NCI-H345 treated with DMSO at 0.1 percent for 48 hours (cell line): ENCODE data around the gene CD52.
"Not testable (repeated sequence)": the region's sequence is repeated elsewhere in the genome, so short reads cannot be mapped to it uniquely, and the experiment has no call there.

ENCODE experiments used
- DNase-seq: peaks from one replicate; lab custom pipeline; 2025; ENCODE audit not compliant: unreplicated experiment; lab: John Stamatoyannopoulos, UW

CD52 gene

DNA sequence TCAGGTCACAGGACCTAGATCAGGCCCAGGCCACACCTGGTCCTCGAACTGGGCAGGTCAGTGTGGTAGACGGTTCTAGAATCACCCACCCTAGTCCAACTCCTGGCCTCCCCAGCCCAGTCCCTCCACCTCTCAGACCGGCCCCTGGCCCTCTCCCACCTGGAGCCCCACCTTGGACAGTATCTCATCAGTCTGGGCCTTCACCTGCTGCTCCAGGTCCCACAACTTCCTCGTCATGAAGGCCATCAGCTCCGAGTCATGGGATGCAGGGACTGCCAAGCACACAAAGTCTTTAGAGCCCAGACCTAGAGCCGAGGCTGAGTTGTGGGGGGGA lies 20.0 kb upstream of the CD52 start:
- DNase-seq = no peak

DNA sequence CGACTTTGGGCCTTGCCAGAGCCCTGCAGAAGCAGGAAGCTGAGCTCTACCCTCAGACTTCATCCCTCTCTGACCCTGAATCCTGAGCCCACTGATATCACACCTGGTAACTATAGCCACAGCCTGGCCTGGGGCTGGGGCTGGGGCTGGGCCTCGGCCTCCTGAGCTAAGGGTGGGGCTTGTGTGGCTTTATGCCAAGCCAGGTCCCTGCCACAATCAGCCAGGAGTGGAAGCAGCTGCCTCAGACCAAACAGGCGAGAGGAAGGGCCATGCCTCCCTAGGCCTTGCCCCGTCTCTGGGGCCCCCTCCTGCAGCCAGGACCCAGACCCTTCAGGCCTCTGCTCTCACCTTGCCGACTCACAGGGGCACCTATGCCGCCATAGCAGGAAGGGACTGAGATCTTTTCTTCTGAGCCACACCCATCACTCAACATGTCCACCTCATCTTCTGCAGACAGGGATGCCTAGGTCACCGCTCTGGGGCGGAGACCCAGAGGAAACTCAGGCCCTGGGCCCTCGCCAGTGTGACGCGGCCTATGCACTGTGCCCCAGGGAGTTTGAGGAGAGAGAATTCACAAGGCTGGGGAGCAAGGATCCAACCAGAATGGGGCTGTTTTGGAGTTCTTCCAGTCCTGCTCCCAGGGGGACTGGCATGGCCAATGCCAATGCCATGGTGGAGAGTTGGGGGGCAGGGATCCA lies 17.0 kb upstream of the CD52 start:
- no peak for DNase-seq

DNA sequence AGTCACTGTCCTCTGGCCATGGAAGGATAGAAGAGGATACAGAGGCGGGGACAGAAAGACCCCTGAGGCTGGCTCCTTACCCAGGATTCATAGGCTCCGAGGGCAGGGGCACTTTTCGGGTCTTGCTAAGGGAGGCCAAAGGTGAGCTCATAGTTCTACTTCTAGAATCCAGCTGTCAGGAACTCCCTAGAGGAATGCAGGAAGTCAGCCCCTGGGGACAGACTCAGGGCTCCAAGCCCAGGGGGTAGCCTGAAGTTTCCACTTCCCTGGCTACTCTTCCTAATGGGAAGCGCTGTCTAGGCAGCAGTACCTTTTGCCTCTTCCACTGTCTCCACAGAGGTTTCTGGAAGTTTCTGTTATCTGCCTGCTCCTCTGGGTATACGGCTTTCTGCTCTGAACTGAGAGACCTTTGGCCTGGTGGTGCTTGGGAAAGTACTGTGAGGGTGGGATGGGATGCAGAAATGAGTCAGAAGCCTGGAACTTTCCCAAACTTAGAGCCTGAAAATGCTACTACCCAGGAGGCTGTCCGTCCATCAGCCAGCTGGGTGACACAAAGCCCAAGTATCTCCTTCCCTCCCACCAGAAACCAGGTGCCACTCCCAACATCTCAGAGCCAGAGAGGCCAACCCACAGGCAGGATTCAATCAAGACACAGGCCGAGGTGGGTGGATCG lies 14.9 kb upstream of the CD52 start:
- no peak for DNase-seq

DNA sequence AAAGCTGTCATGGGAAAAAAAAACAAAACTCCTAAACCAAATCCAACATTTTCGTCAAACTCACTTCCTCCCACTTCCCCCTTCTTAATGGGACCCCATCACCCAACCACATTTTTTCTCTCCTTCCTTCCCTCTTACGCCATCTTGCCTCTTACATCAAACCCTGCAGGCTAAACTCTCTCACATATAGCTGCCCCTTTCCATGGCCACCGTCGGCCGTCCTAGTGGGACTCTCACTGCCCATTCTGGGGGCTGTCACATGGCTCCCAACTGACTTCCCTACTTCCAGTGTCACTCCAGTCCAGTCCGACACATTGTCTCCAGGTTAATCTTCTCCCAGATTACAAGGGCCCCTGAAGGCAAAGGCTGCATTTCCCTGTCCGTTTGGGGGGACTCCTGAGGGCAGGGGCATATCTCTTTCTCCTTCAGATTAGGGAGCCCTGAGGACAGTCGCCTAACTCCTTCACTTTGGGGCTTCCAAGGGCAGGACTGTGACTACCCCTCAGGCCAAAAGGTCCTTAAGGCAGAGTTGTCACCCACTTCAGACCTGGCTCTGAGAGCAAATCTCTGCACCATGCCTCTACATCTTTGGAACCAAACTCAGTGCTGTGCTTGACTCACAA lies 12.0 kb upstream of the CD52 start:
- DNase-seq = no peak

DNA sequence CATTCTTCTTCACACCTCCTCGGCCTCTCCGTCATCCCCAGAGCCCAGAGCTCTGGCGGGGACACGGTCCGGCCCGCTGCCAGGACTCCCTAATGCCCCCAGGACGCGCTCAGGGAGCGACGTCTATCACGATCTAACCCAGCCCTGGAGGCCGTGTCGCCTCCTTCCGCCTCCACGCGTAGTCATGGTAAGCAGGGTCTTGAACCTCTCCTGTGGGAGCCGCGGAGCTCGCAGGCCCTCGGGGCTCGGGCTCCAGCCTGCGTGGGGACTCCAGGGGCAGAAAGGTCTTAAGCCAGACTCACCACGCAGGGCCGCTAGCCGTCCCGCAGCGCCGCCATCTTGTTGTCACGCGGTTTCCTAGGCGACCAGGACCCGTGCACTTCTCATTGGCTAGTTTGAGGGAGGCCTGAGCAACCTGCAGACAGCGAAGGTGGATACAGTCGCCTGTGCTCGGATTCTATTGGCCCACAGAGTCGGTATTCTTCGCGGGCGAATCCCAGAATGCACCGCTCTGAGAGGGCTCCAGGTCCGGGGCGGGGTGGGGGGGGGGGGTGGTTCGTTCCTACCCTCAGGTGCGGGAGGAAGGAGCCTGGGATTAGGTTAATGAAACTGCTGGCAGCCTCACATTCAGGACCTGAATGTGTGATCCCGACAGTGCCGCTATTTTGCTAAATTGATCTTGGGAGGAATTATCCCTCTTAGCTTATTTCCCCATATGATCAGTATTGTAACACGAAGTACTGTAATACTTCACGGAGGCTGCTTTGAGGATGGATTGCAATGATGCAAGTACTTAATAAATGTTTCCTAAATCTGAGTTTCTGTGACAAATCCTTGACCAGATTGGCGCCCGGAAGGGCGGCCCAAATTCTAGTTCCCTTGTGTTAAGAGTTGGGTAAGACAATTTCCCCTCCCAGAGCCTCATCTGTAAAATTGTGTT lies 11.2 kb upstream of the CD52 start, which contains the start of gene UBXN11:
TSS of gene UBXN11 (minus strand) at position 347 of the 940 bp plus-strand sequence. CDS start 3,753 bp downstream, outside the sequence.
- DNase-seq = peak; percentile 98

DNA sequence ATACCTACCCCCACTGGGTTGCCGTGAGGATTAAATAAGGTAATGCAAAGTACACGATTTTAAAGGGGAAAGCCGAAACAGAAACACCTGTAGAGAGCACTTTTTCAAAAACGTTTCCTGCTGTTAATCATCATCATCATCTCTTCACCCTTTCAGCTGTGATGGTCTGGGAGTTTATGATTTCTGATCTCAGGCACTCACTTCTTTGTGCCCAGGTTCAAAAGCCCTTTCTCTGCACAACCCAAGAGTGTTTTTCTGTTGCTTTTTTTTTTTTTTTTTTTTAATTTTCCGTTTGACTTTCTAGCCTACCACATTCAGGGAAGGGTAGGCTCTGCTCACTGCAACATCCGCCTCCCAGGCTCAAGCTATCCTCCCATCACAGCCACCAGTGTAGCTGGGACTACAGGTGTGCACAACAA lies 10.4 kb upstream of the CD52 start:
- DNase-seq = no peak

DNA sequence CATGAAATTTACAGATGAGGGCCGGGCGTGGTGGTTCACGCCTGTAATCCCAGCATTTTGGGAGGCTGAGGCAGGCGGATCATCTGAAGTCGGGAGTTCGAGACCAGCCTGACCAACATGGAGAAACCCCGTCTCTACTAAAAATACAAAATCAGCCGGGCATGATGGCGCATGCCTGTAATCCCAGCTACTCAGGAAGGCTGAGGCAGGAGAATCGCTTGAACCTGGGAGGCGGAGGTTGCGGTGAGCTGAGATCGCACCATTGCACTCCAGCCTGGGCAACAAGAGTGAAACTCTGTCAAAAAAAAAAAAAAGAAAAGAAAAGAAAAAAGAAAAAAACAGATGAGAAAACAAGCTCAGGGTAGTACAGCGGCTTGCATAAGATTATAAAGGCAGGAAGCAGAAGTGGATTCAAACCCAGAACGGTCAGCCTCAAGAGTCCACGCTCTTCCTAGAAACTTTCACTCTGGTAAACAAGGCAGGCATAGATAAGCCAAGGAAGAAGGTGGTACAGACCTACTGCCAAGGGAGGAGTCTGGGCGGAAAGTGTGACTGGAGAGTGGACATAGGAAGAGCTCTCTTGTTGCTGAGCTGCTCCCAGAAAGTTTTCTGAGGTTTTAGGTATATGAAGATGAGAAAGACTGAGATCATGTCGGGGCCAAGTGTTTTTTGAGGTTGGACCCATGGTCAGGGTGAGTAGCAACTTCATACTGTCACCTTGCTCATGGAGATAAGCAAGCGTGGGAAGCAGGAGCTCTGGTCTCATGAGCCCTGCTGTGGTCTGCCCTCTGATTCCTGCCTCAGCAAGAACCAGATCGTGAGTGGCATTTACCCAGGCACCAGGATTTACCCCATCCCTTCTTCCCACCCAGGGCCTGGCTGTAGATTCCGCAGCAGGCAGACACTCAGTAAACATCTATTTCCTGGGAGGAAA lies 9.5 kb upstream of the CD52 start:
- DNase-seq = not testable (repeated sequence)

DNA sequence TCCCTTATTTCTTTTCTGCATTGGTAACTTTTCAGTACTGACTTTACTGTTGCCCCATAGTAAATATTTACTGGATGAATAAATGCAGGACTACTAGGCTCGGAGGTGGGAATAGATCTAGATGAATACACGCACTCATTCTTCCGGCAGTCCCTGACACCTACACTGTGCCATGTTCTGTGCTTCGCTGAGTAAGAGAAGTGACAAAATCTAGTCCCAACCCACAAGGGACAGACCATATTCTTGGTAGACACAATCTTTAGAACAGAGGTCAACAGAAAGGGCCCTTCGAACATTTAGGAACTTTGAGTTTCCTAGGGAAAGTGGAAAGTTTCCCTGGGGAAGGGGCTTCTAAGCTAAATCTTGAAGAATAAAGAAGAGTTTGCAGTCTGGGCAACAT lies 3.3 kb upstream of the CD52 start:
- DNase-seq = no peak

DNA sequence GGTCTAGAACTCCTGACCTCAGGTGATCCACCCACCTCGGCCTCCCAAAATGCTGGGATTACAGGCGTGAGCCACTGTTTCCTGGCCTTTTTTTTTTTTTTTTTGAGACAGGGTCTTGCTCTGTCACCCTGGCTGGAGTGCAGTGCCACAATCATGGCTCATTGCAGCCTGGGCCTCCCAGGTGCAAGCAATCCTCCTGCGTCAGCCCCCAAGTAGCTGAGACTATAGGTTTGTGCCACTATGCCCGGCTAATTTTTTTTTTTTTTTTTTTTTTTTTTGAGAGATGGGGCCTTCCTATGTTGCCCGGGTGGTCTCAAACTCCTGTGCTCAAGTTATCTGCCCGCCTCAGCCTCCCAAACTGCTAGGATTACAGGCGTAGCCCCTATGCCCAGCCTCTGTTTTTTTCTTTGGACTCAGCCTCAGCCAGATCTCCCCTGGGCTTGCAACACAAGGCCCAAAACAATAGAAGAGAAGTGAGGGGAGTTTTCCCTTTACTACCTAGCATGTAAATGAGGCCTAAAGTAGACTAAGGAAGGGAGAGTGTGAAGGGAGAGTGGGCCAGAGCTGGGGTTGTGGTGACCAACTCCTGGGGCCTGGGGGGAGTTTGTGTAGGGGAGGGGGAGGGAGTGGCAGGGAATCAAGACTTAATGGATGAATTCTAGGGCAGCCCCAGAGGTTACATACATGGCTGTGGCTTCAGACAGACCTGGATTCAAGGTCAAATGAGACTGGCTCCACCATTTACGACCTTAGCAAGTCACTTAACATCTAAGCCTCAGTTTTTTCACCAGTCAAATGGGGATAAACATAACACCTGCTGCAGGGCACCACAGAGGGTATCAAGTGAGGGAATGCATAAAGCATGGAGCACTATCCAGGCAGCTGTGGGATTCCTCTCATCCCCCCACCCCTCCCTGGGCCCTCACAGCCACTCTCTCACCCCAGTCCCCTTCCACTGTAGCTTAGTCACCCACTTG lies 1.6 kb upstream of the CD52 start:
- DNase-seq = no peak

DNA sequence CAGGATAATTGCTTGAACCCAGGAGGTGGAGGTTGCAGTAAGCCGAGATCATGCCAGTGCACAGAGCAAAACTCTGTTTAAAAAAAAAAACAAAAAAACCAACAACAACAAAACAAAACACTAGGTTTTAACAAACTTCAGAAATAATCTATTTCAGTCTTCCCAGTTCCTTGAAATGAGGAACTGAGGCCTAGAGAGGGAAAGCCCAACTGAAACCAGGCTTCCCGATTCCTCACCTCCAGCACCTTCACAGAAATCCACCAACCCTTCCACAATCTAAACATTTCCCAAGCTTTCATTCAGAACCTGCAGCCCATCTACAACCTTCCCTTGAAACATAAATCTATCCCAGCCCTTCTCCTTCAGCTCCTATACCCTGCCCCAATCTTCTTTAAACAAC lies 612 bp upstream of the CD52 start:
- DNase-seq = no peak

DNA sequence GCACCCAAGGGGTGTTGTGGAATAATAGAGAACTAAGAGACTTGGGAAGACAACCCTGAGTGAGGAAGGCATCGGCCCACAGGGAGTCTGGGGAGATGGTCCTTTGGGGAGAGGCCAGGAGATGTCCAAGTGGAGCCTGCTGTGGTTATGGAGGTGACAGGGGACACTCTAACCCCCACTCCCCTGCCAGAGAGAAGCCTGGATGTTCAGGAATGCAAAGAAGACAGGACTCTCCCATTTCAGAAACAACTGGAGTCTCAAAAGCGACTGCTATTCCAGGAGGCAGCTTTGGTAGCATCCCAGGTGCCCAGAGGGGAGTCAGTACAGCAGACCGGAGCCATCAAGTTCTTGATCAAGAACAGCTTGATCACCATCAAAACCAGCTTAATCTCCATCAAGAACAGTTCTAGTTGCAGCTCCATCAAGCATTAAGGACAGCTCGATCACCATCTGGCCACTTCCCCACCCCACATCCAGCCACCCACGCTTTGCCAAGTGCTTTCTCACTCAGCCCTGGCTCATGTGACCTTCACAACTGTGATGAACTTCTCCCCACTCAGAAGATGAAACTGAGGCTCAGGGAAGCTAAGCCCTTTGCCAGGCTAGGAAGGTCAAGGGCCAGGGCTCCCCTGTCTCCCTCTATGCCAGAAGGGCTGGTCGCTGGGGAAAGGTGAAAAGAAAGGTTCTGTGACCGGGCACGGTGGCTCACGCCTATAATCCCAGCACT lies 743 bp downstream of the CD52 start:
- no peak for DNase-seq

DNA sequence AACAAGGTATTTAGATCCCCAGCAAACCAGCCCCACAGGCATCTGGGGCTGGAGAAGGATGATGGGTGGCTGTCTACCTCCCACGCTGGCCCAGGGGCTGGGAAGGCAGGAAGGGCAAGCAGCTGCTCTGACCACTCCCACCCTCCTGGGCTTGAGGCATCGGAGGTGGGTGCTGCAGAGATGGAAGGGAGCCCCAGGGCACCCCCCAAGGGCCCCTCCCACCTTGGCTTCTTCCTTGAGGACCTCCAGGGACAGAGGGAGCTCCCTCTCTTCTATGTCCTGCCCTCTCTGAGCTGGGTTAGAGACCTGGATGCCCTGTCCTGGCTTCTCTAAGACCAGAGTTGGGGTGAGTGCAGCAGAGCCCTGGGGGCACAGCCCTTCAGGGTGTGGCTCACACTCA lies 3.1 kb downstream of the CD52 start:
- DNase-seq = no peak

DNA sequence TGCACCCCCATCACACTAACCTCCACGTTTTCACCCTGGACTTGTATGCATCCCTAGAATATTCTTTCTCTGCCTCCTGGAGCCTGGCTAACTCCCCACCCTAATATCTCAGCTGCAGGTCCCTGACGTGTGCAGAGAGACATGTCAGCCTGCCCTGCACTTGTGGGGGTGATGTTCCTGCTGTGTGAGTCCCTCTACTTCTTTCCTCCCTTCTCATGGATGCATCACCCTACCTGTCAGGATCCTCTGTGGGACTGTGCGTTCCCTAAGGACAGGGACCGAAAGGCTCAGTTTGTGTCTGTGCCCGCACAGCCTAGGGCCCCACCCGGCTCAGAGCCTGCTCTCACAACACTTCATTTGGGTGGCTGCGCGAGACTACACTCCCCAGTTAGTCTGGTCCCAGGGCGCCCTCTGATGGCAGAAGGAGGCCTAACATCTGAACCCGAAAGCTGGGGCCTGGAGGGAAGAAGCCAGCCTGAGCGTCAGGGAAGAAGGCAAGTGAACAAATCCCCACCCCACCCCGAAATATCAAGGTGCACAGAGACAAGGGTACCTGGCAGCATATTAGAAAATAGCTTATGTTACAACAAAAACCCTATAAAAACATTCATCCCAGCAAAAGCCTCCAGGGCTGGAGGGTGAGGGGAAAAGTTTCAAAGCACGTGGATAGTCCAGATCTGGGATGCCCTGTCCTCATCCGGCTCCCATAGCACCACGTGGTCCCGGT lies 3.7 kb downstream of the CD52 start:
- DNase-seq = peak; percentile 27

DNA sequence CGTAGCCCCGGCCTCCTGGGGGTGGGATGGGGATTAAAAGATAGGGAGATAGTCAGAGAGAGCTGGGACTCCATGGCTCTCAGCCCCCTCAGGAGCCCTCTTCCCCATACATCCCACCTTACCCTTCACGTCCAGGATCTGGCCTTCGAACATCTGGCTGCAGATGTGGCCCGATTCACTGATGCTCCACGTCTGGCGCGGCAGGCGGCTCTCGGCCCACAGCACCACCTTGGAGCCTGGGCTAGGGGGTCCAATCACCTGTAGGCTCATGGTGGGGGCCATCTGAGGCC lies 4.2 kb downstream of the CD52 start:
- no peak for DNase-seq

DNA sequence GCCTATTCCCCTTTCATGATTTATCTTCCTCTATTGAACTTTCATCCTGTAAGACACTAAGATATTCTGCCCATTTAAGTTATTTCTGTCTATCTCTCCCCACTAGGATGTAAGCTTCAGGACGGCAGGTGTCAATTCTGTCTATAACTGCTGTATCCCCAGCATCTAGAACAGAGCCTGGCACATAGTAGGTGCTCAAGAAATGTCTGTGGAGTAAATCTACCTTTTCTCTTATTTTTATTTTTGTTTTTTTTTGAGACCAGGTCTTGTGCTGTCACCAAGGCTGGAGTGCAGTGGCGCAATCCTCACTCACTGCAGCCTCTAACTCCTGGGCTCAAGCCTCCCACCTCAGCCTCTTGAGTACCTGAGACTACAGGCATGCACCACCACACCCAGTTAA lies 5.6 kb downstream of the CD52 start:
- DNase-seq = no peak

DNA sequence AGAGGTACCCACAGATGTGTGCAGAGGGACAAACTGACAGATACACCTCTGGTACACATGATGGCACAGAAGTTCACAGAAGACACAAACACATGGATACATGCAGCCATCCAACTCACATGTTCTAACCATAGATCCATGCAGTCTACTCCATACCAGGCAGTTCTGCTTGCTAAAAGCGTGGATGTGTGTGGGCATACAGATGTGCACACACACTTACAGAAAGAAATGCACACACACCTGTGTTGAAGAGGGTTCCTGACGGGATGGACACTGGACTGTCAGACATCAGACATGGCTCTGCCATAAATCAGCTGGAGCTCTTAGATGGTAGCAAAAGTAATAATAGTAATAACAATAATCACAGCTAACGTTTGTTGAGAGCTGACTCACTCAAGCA lies 6.8 kb downstream of the CD52 start:
- DNase-seq = no peak

DNA sequence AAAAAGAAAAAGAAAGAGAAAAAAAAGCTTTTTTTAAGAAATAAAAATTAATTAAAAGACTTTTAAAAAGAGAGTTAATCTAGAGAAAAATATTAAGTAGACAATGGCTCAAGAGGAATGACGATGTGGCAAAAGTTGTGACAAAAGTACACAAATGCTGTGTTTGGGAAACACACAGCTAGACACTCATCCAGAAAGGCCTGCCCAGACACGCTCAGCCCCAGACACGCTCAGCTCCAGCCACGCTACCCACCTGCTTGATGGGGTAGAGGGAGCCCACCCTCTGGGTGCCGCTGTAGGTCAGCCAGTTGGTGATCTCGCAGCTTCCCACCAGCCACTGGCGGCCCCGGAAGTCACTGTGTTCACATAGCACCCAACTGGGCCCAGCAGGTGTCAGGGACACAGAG lies 10.2 kb downstream of the CD52 start:
- peak; percentile 81 for DNase-seq

DNA sequence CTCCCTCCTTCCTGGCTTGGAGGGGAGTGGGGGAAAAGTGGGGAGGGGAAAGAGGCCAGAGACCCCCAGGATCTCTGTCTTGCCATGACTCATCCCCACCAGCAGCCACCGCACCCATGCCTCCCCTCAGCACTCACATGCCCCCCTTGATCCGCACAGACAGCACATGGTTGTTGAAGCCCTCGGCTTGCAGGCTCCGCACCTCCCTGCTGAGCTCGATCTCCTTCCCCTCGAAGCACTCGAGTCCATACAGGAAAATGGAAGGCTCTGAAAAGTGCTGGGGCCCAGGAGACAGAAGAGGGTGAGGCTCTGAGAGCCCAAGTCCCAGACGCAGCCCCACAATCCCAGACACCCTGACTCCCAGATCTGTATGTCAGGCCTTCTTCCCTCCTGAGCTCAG lies 10.8 kb downstream of the CD52 start:
- no peak for DNase-seq
